HG03460 (cell line): ENCODE data around the gene C6.
"Not testable (repeated sequence)": the region's sequence is repeated elsewhere in the genome, so short reads cannot be mapped to it uniquely, and the experiment has no call there.

Source experiments
- ATAC-seq: cut with Tn5 transposase; IDR thresholded peaks from one replicate; pipeline ENCODE4 v1.9.1; 2021; ENCODE audit not compliant: unreplicated experiment

C6 gene

GRCh38 chr5:41200506-41200905 lies 12.8 kb downstream of the C6 start:
- ATAC-seq: no peak

GRCh38 chr5:41199660-41200059 lies 13.7 kb downstream of the C6 start:
- no peak for ATAC-seq

GRCh38 chr5:41196197-41196596 lies 17.1 kb downstream of the C6 start:
- ATAC-seq: no peak

DNA sequence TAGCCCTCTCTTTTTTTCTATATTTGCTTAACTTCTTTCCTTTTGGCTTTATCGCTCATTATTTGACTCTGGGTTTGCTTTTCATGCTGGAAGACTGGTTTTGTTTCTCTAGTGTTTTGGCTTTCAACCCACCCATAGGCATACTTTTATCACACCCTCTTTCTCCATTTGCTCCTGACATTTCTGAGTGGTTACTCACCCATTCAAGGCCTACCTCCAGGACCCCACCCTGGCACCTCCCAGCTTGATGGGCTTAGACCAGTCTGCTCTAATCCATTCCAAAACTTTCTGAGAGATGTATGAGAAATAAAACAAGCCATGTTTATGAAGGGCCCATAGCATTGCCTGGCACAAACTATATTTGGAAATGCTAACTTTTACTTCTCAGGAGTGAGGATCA lies 18.1 kb downstream of the C6 start:
- no peak for ATAC-seq

DNA sequence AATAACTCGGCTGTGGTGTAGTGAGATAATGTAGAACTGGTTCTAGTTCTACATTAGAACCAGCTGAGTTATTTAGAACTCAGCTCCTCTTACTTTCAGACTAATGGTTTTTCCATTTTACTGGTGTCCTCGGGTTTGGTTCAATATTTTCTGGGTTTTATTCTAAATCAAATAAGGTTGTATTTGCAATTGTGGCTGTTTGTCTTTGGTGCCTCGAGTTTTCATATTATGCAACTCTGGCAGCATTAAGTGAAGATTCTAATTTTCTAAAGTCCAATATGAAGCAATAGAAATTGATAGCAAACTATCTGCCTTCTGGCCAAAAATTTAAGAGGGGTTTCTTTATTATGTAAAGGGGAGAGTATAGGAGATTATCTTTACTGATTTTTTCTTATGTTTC lies 19.0 kb downstream of the C6 start:
- no peak for ATAC-seq

DNA sequence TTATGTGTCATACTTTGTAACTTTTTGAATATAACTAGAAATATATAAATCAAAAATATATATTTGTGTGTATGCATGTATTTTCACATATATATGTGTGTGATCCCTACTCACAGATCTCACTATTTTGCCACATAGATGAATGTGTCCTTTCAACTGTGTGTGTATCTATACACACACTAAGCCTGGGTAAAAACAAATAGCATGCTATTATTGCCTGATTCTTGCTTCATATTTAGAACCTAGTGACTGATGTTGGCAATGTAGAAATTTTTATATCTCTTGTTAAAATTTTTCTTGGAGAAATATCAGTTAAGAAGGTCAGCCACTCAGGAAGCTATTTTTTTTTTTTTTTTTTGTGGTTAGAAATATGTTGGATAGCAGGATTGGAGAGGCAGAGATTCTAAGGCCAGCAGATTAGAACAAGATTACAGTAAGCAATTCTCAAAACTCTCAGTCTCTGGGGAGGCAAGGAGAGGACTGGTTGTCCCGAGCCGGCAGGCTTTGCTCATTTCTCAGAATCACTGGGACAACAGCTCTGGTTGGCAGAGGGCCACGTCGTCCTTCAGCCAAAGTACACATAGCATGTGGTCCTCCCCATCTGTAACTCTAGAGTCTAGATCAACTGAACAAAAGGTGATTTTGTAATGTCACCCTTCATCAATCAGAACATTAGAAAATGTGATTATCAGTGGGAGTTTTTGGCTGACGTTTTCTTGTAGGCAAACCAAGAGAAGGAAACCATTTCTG lies 19.7 kb downstream of the C6 start:
- no peak for ATAC-seq

- ATAC-seq: no peak
These were observed 22.1 kb downstream of the C6 start for GRCh38 chr5:41191249-41191648.

DNA sequence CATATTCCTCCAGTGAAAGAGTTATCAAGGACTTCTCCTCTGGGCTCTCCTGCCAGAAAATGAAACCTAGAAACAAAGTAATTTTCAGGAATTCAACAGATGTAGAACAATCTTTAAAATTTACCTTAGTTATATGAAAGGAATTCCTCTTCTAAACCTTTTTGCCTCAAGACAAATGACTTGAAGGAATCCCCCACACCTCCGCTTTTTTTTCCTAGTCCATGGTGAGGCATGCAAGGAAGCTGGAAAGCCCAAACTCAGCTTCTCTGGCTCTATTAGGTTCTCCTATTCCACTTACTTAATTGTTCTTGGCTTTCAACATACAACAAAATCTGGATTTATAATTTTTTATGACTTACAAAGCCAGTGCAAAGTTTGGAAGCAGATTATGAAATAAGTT lies 27.2 kb downstream of the C6 start:
- no peak for ATAC-seq

GRCh38 chr5:41183331-41183730 lies 30.0 kb downstream of the C6 start:
- ATAC-seq: not testable (repeated sequence)

GRCh38 chr5:41182666-41183065 lies 30.7 kb downstream of the C6 start:
- no peak for ATAC-seq

GRCh38 chr5:41181691-41182564 lies 31.4 kb downstream of the C6 start:
- ATAC-seq: no peak

DNA sequence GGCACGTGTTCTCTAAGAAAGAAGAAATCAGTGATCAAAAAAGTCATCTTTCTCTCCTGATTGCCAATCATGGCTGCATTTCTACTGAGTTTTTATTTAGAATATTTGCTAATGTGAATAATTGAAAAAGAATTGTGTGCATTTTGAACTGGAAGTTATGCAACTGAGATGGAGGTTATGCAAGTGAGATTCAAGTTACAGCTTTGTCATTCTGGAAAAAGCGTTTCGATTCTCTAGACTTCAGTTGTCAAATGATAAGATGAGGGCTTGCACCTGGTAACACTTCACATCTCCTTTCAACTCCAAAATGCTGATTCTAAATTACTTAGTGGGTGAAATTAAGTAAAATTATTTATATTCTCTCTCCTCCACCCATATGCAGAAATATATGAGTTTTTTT lies 36.4 kb downstream of the C6 start:
- ATAC-seq: no peak

DNA sequence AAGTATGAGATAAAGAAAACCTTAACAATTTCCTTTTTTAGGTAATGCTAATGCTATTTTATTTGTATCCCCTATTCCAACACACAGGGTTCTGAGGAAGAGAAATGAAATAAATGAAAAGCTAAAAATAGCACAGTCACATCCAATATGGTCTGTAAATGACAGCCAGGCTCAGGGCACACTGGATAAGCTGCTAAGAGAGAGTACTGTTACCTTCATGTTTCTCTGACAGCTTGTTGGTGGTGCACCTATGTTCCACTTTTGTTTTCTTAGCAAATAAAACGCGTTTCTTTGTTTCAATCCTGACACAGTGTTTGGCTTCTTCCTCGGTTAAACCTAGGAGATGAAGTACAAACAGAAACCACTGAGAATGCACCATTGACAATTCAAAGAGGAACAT lies 41.3 kb downstream of the C6 start:
- no peak for ATAC-seq

DNA sequence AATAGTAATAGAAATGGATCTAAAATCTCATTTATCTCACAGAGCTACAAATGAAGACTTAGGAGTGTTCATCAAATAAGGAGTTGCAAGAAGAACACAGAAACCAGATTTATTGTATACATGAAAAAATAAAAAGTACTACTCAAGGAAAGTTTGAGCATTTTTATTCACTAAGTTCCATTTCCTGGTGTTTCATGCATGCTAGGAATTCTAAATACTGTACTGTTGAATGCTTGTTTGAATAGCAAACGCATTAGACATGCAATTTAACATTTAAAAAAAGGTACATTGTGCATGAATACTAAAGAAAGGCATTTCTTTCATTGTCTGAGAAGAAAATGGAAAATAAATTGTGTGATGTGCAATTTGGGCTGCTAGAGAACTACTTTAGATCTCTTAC lies 52.1 kb downstream of the C6 start:
- ATAC-seq: no peak

DNA sequence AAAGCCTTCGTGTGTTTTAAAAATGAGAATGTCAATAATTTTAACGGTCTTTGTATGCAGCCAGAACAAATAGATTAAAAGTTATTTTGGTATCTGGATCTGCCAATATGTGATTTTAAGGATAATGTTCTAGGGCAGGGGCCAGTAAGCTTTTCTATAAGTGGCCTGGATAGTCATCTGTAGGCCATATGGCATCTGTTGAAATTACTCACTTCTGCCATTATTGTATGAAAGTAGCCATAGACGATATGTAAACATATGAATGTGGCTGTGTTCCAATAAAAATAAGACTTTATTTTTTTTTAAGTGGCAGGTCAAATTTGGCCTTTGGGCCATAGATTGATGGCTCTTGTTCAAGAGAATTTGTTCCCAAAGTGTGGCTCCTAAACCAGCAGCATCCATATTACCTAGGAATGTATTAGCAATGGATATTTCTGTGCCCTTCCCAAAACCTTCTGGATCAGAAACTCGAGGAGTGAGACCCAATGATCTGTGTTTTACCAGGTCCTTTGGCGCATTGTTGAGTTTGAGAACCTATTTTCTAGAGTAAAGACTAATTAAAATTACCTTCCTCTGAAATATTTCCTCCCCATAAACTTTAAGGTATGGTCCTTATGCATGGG lies 55.9 kb downstream of the C6 start:
- ATAC-seq: no peak

DNA sequence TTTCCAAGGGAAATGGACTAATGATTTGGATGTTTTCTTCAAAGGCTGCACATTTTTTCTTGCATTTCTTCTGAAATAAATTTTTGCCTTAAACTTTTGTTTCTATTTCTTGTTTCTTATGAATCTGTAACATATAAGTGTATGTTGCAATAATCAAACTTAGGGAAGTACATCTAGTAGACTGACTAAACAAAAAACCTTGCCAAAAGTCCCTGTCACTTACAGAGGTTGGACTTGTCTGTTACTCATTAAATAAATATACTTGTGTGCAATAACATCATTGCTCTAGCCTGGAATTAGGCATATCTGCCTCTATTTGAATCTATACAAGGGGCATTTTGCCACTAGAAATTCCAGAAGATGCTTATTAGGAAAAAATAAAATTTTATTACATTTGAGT lies 56.6 kb downstream of the C6 start:
- no peak for ATAC-seq

- no peak for ATAC-seq
These were observed 58.8 kb downstream of the C6 start for GRCh38 chr5:41154491-41154890.

DNA sequence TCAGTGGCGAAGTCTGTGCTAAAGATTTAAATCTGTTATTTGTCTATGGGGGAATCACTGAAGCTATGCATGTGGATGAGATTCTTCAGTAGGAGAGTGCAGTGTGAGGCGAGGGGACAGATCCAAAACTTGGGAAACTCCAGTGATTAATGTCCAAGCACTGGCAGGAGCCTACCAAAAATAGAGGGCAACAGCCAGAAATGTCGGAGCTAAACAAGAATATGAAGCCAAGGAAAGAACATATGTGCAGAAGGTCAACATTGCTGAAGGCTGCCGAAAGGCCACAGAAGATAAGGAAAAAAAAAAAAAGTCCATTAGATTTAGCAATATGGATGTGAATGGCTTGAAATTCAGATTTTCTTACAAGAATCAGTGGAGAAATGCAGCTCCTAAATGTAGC lies 61.8 kb downstream of the C6 start:
- ATAC-seq: no peak

GRCh38 chr5:41148448-41148847 lies 64.9 kb downstream of the C6 start:
- no peak for ATAC-seq

GRCh38 chr5:41145306-41145705 lies 68.0 kb downstream of the C6 start:
- no peak for ATAC-seq

DNA sequence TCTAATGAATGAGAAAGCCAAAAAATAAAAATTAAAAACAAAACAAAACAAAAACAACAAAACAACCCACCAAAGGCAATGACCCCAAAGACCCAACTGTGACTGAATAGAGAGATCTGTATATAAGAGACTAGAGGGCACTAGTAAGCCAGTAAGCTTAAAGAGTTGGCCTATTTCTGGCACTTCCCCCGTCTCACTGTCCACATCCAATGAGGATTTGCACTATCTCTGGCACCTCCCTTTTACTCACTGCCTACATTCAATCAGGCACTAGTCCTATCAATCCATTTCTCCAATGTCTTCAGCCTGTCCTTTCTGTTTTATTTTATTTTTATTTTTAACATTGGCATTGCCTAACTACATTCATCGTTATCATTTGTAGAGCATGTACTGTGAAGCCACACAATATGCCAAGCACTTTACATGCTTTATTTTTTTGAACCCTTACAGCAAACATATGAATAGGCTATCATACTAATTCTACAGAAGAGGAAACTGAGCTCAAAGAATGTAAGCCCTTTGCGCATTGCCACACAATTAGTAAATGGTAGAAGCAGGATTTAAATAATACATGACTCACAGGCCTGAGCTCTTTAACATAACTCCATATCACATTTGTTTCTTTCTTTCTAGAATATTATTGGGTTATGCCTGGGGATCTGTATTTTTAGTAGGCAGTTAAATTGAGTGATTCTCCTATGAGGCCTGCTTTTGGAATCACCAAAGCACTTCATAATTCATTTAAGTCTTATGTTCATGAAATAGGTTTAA lies 70.0 kb downstream of the C6 start:
- ATAC-seq: no peak
